HepG2 (cell line): ENCODE results near the gene PLCB1. TPM values are rescaled to one million over a fixed set of nuclear protein-coding genes. Genes with fewer than 3 reads are reported as not detected.

Source experiments
- BRCA1 ChIP-seq: sonication (generic); formaldehyde crosslinking; IDR thresholded peaks from 2 replicates; pipeline ENCODE4 v1.4.0; 2020; ENCODE audit warnings: missing genetic modification reagents
- MBNL3 ChIP-seq: fragments of 250-450 bp; sonication (Bioruptor Pico); conservative IDR thresholded peaks from 2 replicates; pipeline ENCODE4 v1.8.0; 2022; ENCODE audit warnings: mild to moderate bottlenecking, inconsistent platforms
- NFE2 ChIP-seq: sonication (generic); formaldehyde crosslinking; IDR thresholded peaks from 2 replicates; pipeline ENCODE4 v1.4.0; 2020; ENCODE audit warnings: missing genetic modification reagents
- PBX3 ChIP-seq: sonication (generic); formaldehyde crosslinking; IDR thresholded peaks from 2 replicates; pipeline ENCODE4 v1.8.1; 2023; ENCODE audit warnings: missing genetic modification reagents, inconsistent platforms, borderline replicate concordance
- PRDM15 ChIP-seq: sonication (generic); formaldehyde crosslinking; IDR thresholded peaks from 2 replicates; pipeline ENCODE4 v1.4.0; 2020; ENCODE audit warnings: missing genetic modification reagents
- RBFOX2 ChIP-seq: fragments of 200-400 bp; formaldehyde crosslinking; IDR thresholded peaks from 2 replicates; pipeline ENCODE4 v1.6.1; 2017; ENCODE audit warnings: low read depth, mild to moderate bottlenecking, low read length
- RFX5 ChIP-seq: IDR thresholded peaks from 2 replicates; pipeline ENCODE4 v1.6.1; 2011; ENCODE audit warnings: low read depth, low read length, improper control_type of control experiment
- TGIF2 ChIP-seq: IDR thresholded peaks from 2 replicates; pipeline ENCODE4 v1.6.1; 2016; ENCODE audit warnings: control low read depth, missing compliant biosample characterization
- ZBTB46 ChIP-seq: sonication (generic); formaldehyde crosslinking; IDR thresholded peaks from 2 replicates; pipeline ENCODE4 v1.4.0; 2020; ENCODE audit warnings: mild to moderate bottlenecking, missing genetic modification reagents, borderline replicate concordance
- ZNF235 ChIP-seq: sonication (generic); formaldehyde crosslinking; IDR thresholded peaks from 2 replicates; pipeline ENCODE4 v1.8.1; 2023; ENCODE audit warnings: mild to moderate bottlenecking, missing genetic modification reagents, borderline replicate concordance
- ZNF556 ChIP-seq: sonication (generic); formaldehyde crosslinking; IDR thresholded peaks from 2 replicates; pipeline ENCODE4 v1.4.0; 2020; ENCODE audit warnings: mild to moderate bottlenecking, missing genetic modification reagents, borderline replicate concordance
- ZNF713 ChIP-seq: sonication (generic); formaldehyde crosslinking; IDR thresholded peaks from 2 replicates; pipeline ENCODE4 v1.4.0; 2020; ENCODE audit warnings: mild to moderate bottlenecking, missing genetic modification reagents
- ZNF720 ChIP-seq: sonication (generic); formaldehyde crosslinking; IDR thresholded peaks from 2 replicates; pipeline ENCODE4 v1.4.0; 2020; ENCODE audit warnings: missing genetic modification reagents
- polyA plus RNA-seq, 8 experiments: library from polyadenylated mRNA; depleted of rRNA in 3 of 8; stranded (reverse) in 7 of 8; unstranded in 1 of 8; fragments of >200 nt; fragmentation: Illumina TruSeq in 4 of 8; extraction: Trizol in 4 of 8; gene quantifications; 2 replicates each; pipeline versions ENCODE4 v1.2.1 to v1.2.3, GENCODE V29; 2011 to 2016; ENCODE audit warnings: low read depth in 4 of 8, missing spikeins in 1 of 8, mixed read lengths in 1 of 8; ENCODE audit not compliant: insufficient read depth in 1 of 8
- total RNA-seq, 5 experiments: library from RNA; depleted of rRNA; stranded (reverse); fragments of >200 nt; fragmentation: Illumina TruSeq; extraction: Trizol; gene quantifications; 2 replicates each; pipeline ENCODE4 v1.2.3, GENCODE V29; 2016; ENCODE audit warnings: low read depth in 1 of 5
- TF ChIP-seq, protein P1 (sequence below): IDR thresholded peaks from 2 replicates; pipeline ENCODE4 v1.6.1; 2018; ENCODE audit warnings: missing genetic modification reagents, mild to moderate bottlenecking, missing compliant biosample characterization
- TF ChIP-seq, protein P2 (sequence below), 2 experiments: sonication (generic) in 1 of 2; formaldehyde crosslinking in 1 of 2; IDR thresholded peaks; 2 replicates each; pipeline versions ENCODE4 v1.4.0 to v1.6.1; 2016 to 2020; ENCODE audit warnings: borderline replicate concordance in 1 of 2, low read depth in 1 of 2, mild to moderate bottlenecking in 1 of 2, missing genetic modification reagents in 1 of 2

Gene PLCB1
- total and polyA plus RNA-seq, 2 of the 13 experiments (the other 11 are each of a cell fraction or from before 2014, with no cell fraction given) = 42.4 to 55.9 TPM

GRCh38 chr20:8330785-8331695 is 199.0 kb downstream of the PLCB1 start (continued):
- TF ChIP-seq ZBTB46 (CRISPR knock-in tag) (no peak), BRCA1 (no peak), PRDM15 (no peak), NFE2 (CRISPR knock-in tag) (no peak), MBNL3 (CRISPR knock-in tag) (no peak), ZNF556 (no peak), RFX5 (no peak), RBFOX2 (no peak), TGIF2 (CRISPR knock-in tag) (0 out of 2 replicates have a peak, but pooled peaks have one; percentile 39), ZNF713 (no peak), PBX3 (CRISPR knock-in tag) (no peak), ZNF235 (CRISPR knock-in tag) (no peak), ZNF720 (CRISPR knock-in tag) (no peak)
- TF ChIP-seq, protein P1, sequence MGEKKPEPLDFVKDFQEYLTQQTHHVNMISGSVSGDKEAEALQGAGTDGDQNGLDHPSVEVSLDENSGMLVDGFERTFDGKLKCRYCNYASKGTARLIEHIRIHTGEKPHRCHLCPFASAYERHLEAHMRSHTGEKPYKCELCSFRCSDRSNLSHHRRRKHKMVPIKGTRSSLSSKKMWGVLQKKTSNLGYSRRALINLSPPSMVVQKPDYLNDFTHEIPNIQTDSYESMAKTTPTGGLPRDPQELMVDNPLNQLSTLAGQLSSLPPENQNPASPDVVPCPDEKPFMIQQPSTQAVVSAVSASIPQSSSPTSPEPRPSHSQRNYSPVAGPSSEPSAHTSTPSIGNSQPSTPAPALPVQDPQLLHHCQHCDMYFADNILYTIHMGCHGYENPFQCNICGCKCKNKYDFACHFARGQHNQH (CRISPR knock-in tag) = no peak
- TF ChIP-seq, protein P2, sequence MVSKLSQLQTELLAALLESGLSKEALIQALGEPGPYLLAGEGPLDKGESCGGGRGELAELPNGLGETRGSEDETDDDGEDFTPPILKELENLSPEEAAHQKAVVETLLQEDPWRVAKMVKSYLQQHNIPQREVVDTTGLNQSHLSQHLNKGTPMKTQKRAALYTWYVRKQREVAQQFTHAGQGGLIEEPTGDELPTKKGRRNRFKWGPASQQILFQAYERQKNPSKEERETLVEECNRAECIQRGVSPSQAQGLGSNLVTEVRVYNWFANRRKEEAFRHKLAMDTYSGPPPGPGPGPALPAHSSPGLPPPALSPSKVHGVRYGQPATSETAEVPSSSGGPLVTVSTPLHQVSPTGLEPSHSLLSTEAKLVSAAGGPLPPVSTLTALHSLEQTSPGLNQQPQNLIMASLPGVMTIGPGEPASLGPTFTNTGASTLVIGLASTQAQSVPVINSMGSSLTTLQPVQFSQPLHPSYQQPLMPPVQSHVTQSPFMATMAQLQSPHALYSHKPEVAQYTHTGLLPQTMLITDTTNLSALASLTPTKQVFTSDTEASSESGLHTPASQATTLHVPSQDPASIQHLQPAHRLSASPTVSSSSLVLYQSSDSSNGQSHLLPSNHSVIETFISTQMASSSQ (IDR thresholded peaks at IDR 0.05; ENCODE audit: low read depth) = peak; percentile 64; the same call in 1 of the 2 replicates
- TF ChIP-seq, protein P2 (CRISPR knock-in tag; IDR thresholded peaks at IDR 0.05; ENCODE audit: borderline replicate concordance) = no peak
